ENCODE results near the gene RBL2.
"Not testable (repeated sequence)": the region's sequence is repeated elsewhere in the genome, so short reads cannot be mapped to it uniquely, and the experiment has no call there.

RBL2 gene, protein sequence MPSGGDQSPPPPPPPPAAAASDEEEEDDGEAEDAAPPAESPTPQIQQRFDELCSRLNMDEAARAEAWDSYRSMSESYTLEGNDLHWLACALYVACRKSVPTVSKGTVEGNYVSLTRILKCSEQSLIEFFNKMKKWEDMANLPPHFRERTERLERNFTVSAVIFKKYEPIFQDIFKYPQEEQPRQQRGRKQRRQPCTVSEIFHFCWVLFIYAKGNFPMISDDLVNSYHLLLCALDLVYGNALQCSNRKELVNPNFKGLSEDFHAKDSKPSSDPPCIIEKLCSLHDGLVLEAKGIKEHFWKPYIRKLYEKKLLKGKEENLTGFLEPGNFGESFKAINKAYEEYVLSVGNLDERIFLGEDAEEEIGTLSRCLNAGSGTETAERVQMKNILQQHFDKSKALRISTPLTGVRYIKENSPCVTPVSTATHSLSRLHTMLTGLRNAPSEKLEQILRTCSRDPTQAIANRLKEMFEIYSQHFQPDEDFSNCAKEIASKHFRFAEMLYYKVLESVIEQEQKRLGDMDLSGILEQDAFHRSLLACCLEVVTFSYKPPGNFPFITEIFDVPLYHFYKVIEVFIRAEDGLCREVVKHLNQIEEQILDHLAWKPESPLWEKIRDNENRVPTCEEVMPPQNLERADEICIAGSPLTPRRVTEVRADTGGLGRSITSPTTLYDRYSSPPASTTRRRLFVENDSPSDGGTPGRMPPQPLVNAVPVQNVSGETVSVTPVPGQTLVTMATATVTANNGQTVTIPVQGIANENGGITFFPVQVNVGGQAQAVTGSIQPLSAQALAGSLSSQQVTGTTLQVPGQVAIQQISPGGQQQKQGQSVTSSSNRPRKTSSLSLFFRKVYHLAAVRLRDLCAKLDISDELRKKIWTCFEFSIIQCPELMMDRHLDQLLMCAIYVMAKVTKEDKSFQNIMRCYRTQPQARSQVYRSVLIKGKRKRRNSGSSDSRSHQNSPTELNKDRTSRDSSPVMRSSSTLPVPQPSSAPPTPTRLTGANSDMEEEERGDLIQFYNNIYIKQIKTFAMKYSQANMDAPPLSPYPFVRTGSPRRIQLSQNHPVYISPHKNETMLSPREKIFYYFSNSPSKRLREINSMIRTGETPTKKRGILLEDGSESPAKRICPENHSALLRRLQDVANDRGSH

DNA sequence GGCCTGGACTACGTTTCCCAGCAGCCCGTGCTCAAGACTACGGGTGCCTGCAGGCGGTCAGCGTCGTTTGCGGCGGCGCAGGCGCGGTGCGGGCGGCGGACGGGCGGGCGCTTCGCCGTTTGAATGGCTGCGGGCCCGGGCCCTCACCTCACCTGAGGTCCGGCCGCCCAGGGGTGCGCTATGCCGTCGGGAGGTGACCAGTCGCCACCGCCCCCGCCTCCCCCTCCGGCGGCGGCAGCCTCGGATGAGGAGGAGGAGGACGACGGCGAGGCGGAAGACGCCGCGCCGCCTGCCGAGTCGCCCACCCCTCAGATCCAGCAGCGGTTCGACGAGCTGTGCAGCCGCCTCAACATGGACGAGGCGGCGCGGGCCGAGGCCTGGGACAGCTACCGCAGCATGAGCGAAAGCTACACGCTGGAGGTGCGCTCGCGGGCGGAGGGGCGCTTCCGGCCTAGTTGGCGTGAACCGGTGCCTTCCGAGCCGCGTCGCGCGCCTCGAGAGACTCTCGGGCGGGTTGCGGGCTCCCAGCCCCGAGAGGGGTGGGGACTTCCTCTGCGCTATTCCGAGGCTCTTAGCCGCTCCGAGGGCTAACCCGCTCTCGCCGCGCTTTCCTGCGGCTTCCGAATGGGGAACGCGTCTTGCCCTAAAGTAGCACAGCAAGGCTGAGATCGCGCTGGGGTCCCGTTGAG lies at the start of gene RBL2:
Gene RBL2, plus strand, starts transcription at position 95 of the 689 bp plus-strand sequence. Its CDS starts 86 bp downstream, at position 181.
- peak; percentile 74 for DNase-seq

DNA sequence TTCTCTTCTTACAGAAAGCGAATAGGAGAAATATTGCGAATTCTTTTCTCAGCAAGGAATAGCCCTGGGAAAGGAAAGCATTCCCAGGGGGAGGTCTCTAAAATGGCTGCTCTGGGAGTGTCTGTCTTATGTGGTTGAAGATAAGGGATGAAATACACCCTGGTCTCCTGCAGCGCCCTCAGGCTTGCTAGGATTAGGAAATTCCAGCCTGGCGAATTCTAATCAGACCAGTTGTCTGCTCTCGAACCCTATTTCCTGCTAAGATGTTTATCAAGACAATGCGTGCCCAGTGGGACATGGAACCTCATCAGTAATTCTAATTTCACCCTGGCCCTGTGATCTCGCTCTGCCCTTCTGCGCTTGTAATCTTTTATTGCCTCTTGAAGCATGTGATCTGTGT lies 49.7 kb upstream of the RBL2 start:
- not testable (repeated sequence) for DNase-seq

DNA sequence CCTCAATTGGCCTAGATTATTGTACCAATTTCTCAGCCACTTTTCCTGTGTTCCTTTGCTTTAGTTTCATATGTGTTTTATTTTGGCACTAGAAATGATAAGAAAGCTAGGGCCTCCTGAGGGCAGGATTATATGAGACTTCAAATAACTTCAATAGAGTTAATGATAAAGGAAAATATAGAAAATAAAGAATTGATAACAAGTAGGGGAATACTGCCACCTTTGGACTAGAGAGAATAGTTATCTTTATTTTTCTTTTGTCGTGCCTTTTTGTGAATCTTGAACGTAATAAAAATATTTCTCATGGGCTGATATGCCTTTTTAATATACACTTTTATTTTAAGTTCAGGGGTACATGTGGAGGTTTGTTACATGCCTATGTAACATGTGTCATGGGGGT lies 29.3 kb upstream of the RBL2 start:
- DNase-seq, result no peak

DNA sequence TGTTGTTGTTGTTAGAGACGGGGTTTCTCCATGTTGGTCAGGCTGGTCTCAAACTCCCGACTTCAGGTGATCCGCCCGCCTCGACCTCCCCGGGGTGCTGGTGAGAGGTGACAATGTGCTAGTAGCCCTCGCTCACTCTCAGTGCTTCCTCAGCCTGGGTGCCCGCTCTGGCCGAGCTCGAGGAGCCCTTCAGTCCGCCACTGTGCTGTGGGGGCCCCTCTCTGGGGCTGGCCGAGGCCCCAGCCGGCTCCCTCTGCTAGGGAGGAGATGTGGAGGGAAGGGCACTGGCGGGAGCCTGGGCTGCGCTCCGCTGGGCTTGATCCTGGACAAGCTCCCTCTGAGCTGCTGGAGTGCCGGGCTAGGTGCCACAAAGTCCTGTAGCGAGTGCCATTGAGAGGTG lies 21.7 kb upstream of the RBL2 start:
- DNase-seq, result no peak

DNA sequence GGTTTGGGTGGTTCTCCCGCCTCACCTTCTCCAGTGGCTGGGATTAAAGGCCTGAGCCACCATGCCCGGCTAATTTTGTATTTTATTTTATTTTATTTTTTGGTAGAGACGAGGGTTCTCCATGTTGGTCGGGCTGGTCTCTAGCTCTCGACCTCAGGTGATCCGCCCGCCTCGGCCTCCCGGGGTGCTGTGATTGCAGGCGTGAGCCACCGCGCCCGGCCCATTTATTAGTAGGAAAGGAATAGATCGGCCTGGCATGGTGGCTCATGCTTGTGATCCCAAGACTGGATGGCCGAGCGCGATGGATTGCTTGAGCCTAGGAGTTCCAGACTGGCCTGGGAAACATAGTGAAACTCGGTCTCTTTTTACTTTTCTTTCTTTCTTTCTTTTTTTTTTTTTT lies 20.4 kb upstream of the RBL2 start:
- DNase-seq, result no peak

DNA sequence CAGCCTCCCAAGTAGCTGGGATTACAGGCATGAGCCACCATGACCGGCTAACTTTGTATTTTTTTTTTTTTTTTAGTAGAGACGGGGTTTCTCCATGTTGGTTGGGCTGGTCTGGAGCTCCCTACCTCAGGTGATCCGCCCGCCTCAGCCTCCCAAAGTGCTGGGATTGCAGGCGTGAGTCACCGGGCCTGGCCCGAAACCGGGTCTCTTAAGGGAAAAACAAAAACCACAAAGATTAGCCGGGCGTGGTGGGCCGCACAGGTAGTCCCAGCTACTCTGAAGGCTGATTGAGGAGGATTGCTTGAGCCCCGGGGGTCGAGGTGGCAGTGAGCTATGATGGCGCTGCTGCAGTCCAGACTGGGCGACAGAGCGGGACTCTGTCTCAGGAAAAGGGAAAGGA lies 19.9 kb upstream of the RBL2 start:
- DNase-seq, result no peak

DNA sequence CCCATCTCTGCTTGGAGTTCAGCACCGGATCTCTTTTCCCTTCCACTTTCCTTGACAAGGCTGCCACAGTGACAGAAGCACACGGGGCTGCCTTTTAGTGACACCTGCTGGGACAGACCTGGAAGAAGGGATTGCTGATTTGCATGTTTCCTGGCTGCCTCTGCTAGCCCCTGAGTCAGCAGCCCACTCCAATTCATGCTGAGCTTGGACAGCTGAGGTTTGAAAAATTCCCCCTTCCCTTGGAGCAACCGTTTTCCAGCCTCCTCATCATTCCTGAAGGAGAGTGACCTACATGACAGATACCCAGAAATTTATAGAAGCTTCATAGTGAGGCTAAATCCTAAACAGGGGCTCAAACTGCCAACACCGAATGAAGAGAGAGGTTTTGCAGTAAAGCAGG lies 18.8 kb upstream of the RBL2 start:
- no peak for DNase-seq

DNA sequence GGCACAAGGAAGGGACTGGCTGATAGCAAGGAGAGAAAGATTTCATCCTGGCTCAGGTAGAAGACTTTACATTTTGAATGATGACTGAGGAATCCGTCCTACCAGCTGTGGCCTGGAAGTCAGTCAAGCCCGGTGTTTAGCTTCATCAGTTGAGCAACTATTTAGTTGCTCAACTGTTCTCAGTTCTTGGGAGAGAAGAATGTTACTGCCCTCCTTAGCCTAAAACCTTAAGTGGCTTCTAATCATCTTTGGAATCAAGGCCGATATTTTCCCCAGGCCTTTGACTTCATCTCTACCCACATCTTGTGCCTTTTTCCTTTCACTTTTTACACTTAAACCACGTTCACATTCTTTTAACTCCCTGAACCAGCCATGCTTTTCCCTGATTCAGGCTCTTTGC lies 17.3 kb upstream of the RBL2 start:
- no peak for DNase-seq

DNA sequence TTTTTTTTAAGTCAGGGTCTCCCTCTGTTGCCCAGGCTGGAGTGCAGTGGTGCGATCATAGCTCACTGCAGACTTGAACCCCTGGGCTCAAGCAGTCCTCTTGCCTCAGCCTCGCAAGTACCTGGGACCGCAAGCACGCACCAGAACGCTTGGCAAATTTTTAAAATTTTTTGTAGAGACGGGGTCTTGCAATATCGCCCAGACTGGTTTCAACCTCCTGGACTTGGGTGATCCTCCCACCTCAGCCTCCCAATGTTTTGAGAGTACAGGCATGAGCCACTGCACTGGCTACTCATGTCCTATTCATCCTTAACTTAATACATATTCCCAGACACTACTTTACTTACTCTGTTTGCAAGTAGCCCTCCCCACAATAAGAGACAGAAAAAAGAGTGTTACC lies 16.3 kb upstream of the RBL2 start:
- DNase-seq, result no peak

DNA sequence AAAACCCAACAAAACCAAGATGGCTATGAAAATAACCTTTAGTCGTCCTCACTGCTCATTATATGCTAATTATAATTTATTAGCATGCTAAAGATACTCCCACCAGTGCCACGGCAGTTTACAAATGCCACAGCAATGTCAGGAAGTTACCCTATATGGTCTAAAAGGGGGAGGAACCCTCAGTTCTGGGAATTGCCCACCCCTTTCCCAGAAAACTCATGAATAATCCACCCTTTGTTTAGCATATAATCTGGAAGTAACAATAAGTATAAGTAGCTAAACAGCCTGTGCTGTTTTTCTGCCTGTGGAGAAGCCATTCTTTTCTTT lies 14.9 kb upstream of the RBL2 start:
- not testable (repeated sequence) for DNase-seq

DNA sequence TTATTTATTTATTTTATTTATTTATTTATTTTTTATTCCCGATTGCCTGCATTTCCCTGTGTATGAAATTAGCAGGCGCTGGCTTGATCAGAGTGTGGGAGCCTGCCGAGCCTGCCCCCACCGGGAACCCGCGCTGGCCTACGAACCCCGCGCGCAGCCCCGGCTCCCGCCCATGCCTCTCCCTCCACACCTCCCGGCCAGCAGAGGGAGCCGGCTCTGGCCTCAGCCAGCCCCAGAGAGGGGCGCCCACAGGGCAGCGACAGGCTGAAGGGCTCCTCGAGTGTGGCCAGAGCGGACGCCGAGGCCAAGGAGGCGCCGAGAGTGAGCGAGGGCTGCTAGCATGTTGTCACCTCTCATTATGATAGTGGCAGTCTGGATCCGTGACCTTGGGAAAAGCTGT lies 13.0 kb upstream of the RBL2 start:
- no peak for DNase-seq

DNA sequence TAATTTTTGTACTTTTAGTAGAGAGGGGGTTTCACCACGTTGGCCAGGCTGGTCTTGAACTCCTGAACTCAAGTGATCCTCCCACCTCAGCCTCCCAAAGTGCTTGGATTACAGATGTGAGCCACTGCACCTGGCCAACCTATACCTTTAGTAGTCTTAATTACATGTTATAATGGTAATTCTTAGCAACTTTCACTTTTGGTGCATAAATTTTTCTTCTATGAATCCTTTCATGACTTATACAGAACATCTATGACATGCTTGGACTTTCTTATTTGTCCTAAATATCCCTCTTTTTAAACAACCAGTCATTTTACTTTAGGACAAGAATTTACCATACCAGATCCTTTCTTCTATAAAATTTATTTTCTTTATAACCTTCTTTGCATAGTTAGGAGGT lies 10.3 kb upstream of the RBL2 start:
- DNase-seq, result peak; percentile 25

DNA sequence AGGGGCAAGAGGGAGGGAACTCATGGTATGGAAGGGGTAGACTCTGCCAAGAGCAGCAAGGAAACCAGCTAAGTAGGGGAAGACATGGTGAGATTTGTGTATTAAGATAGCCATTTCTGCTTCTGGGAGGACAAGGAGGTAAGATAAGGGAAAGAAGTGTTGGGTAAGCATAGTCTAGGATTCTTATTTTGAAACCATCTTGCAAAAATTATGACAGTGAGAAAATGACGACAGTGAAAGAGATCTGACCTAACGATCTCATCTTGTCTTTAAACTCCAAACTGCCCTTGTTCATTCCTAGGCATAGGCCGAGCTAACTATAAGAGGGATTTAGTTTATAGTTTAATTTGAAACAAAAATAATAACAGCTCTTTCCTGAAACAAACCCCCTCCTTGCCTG lies 5.6 kb upstream of the RBL2 start:
- DNase-seq, result no peak

DNA sequence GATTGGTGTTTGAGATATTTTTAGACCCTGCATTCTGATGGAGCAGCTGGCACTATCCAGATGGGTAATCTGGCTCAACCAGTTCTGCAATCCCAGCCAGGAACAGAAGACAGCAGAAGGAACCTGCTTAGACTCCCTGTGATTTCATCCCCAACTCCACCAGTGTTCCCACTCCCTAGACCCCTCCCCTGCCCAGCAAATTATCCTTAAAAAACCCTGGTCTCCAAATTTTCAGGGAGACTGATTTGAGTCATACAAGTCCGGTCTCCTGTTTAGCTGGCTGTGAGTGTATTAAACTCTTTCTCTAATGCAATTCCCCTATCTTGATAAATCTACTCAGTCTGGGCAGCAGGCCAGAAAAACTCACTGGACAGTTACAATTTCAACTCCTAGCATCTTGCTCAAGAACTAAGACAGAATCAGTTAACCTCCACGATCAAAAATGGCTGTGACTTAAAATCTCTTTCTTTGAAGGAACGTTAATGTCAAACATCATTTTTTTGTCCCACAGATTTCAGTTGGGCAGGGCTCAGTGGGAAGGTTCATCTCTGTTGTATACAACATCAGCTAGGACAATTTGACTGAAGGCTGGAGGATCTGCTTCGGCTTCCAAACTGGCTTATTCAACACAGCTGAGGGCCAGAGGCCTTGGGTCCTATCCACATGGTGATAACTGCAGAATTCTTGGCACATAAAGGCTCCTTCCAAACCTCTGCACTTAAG lies 4.9 kb upstream of the RBL2 start:
- DNase-seq, result peak; percentile 49

DNA sequence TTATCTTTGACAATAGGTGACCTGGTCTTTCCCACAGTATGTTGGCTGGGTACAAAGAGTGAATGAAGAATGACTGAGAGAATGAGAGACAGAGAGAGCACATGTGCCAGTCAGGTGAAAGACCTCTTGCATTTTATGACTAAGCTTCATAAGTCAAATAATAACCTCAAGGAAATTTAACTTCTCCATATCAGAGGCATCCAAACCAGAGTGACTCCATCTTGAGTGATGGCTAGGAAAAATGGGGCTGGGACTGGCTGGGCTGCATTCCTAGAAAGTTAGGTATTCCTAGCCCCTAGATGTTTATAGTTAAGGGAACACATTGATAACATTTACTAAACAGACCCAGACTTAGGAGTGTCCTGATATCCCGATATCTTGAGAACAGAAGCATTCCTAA lies 3.9 kb upstream of the RBL2 start:
- DNase-seq, result no peak

DNA sequence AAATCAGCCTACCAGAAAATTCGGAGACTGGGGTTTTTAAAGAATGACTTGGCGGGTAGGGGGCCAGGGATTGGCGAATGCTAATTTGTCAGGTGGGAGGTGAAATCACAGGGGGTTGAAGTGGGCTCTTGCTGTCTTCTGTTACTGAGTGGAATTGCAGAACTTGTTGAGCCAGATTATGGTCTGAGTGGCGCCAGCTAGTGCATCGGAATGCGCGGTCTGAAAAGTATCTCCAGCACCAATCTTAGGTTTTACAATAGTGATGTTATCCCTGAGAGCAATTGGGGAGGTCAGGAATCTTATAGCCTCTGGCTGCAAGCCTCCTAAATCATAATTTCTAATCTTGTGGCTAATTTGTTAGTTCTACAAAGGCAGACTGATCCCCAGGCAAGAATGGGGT lies 762 bp upstream of the RBL2 start:
- no peak for DNase-seq

DNA sequence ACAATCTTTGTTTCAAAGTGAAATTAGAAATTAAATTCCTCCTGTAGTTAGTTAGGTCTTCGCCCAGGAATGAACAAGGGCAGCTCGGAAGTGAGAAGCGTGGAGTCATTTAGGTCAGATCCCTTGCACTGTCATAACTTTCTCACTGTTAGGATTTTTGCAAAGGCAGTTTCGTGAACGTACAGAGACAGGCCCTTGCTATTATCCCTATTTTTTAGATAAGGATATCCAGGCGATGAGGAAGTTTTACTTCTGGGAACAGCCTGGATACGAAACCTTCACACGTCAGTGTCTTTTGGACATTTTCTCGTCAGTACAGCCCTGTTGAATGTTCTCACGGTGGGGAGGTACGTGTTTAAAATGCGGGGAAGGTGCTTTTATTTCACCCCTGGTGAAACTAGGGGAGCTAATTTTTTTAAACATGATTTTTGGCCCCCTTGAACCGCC lies 318 bp upstream of the RBL2 start:
- DNase-seq, result no peak

DNA sequence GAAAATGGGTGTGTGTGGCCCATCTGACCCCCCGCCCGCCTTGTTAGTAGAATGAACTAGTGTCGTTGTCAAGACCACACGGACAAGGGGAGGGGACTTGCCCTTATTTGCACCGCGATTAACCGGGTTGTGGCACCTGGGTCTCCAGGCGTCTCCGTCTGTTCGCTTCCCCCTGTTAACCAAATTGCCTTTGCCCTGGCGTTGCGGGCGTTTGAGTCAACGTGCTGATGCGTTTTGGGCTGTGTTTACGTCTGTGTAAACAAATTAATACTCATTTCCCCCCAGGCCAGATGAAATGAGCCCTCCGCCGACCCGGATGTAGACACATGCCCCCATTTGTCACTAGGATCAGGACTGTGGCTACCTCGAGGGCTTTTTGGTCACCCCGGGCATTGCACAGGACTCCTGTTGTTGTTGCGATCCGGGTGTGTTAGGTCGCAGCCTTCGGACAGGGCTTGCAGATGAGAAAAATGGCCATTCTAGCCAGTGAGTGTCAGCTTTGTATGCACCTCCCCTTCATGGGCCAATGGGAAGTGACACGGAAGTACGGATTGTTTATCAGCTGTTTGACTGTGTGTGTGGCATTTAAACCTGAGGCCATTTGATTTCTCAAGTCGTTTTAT lies 906 bp downstream of the RBL2 start:
- peak; percentile 83 for DNase-seq

DNA sequence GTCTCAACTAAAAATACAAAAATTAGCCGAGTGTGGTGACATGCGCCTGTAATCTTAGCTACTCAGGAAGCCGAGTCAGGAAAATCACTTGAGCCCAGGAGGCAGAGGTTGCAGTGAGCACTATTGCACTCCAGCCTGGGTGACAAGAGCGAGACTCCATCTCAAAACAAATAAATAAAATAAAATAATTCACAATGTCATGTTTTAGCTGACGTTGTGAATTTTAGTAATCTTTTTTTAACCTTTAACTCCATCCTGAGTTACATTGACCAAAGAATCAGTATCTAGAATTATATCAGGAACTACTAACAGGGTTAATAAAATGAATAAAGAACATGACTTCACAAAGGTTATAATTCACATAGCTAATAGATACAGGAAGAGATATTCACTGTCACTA lies 5.9 kb downstream of the RBL2 start:
- DNase-seq, result no peak

DNA sequence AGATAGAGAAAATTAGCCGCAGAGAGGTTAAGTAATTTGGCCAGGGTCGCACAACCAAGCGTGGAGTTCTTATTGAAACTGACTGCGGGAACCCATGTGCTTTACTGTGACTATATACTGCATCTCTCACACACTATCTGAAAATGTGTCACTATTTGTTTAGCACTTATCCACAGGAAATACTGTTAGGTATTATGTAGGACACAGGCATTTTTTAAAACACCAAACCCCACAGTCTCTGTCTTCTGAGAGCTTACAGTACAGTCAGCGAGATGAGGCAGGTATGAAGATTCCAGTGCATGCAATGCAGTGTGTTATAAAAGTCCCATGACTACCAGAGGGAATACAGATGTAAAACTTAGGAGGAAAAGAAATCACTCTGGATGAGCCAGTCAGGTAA lies 11.3 kb downstream of the RBL2 start:
- no peak for DNase-seq

DNA sequence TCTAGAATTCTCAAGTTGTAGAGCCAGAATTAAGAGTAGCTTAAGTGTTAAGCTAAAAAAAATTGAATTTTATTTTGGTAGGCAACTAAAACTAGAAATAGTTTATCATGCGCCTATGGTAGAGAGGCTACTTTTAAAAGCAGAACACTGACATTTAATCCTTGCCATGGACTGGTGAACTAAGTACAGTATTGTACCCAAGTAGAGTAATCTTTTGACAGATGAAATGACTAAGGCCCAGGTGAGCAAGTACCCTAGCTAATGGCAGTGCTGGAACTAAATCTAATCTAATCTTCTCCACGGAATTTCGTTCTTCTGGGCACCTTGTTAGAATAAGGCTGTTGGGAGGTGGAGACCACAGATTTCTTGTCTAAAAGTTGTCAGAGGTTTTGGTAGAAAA lies 11.8 kb downstream of the RBL2 start:
- no peak for DNase-seq

Measured in NCI-H82 (cell line).